WTC11 (cell line): Measurements from ENCODE around the gene SCAMP3. TPM values are rescaled to one million over a fixed set of nuclear protein-coding genes. Genes with fewer than 3 reads are reported as not detected.

ENCODE experiments used
- ATAC-seq: fragments of 200-7000 bp; cut with Tn5 transposase; 2 replicates; pipeline ENCODE4 v1.10.0; 2021; ENCODE audit warnings: mild to moderate bottlenecking, moderate library complexity
- CTCF ChIA-PET: fragments of 300-600 bp; sonication (Branson Sonifier 250); formaldehyde crosslinking; loops from one replicate; lab custom pipeline; 2021; ENCODE audit warnings: antibody characterized with exemption; lab: Charles Lee
- POLR2A ChIA-PET: fragments of 350-600 bp; sonication (Branson Sonifier 250); formaldehyde crosslinking; loops from one replicate; lab custom pipeline; 2021; ENCODE audit warnings: antibody characterized with exemption; lab: Charles Lee
- DNase-seq: peaks from one replicate; pipeline ENCODE4 v3.0.0; 2021; ENCODE audit warnings: low spot score
- H3K27ac Mint-ChIP-seq: 2 replicates; pipeline ENCODE4 v1.8.0; 2021; ENCODE audit warnings: mixed read lengths
- H3K27me3 Mint-ChIP-seq: 2 replicates; pipeline ENCODE4 v1.8.0; 2021; ENCODE audit warnings: low read depth, mild to moderate bottlenecking, moderate library complexity, mixed read lengths
- H3K36me3 Mint-ChIP-seq: 2 replicates; pipeline ENCODE4 v1.8.0; 2021; ENCODE audit warnings: mixed read lengths
- H3K4me1 Mint-ChIP-seq: 2 replicates; pipeline ENCODE4 v1.8.0; 2022; ENCODE audit warnings: mixed read lengths
- H3K4me3 Mint-ChIP-seq: 2 replicates; pipeline ENCODE4 v1.8.0; 2021; ENCODE audit warnings: mild to moderate bottlenecking, moderate library complexity, mixed read lengths
- H3K9me3 Mint-ChIP-seq: 2 replicates; pipeline ENCODE4 v1.8.0; 2021; ENCODE audit warnings: mixed read lengths
- ATF2 ChIP-seq: sonication (generic); formaldehyde crosslinking; IDR thresholded peaks from 2 replicates; pipeline ENCODE4 v1.8.1; 2022; ENCODE audit warnings: low read depth, missing genetic modification reagents, borderline replicate concordance
- CREB1 ChIP-seq: sonication (generic); formaldehyde crosslinking; IDR thresholded peaks from 2 replicates; pipeline ENCODE4 v1.8.0; 2023; ENCODE audit warnings: mild to moderate bottlenecking, missing genetic modification reagents
- CREM ChIP-seq: sonication (generic); formaldehyde crosslinking; IDR thresholded peaks from 2 replicates; pipeline ENCODE4 v1.8.1; 2022; ENCODE audit warnings: mild to moderate bottlenecking, missing genetic modification reagents, moderate library complexity
- CTCF ChIP-seq: fragments of 200-600 bp; IDR thresholded peaks from 2 replicates; pipeline ENCODE4 v1.8.0; 2022; ENCODE audit warnings: antibody characterized with exemption
- ERG ChIP-seq: fragments of 250-450 bp; sonication (Bioruptor Pico); IDR thresholded peaks from 2 replicates; pipeline ENCODE4 v1.8.0; 2021; ENCODE audit warnings: mild to moderate bottlenecking
- FOXJ3 ChIP-seq: sonication (generic); formaldehyde crosslinking; IDR thresholded peaks from 2 replicates; pipeline ENCODE4 v1.9.0; 2021; ENCODE audit warnings: missing genetic modification reagents, mild to moderate bottlenecking, borderline replicate concordance
- FOXP1 ChIP-seq: sonication (generic); formaldehyde crosslinking; IDR thresholded peaks from 2 replicates; pipeline ENCODE4 v1.8.0; 2022; ENCODE audit warnings: missing genetic modification reagents, mild to moderate bottlenecking, moderate library complexity, borderline replicate concordance
- KAT7 ChIP-seq: sonication (generic); formaldehyde crosslinking; IDR thresholded peaks from 2 replicates; pipeline ENCODE4 v1.8.1; 2023; ENCODE audit warnings: missing genetic modification reagents, mild to moderate bottlenecking, borderline replicate concordance
- MYBL2 ChIP-seq: sonication (generic); formaldehyde crosslinking; IDR thresholded peaks from 2 replicates; pipeline ENCODE4 v1.8.1; 2023; ENCODE audit warnings: mild to moderate bottlenecking, moderate library complexity, missing genetic modification reagents
- NFE2L1 ChIP-seq: sonication (generic); formaldehyde crosslinking; IDR thresholded peaks from 2 replicates; pipeline ENCODE4 v1.8.1; 2023; ENCODE audit warnings: missing genetic modification reagents
- NR1H2 ChIP-seq: sonication (generic); formaldehyde crosslinking; IDR thresholded peaks from 2 replicates; pipeline ENCODE4 v1.9.0; 2021; ENCODE audit warnings: mild to moderate bottlenecking, moderate library complexity, missing genetic modification reagents
- OVOL2 ChIP-seq: fragments of 250-450 bp; sonication (Bioruptor Pico); IDR thresholded peaks from 2 replicates; pipeline ENCODE4 v1.9.0; 2021; ENCODE audit warnings: mild to moderate bottlenecking, borderline replicate concordance
- PRDM15 ChIP-seq: sonication (generic); formaldehyde crosslinking; IDR thresholded peaks from 2 replicates; pipeline ENCODE4 v1.8.0; 2022; ENCODE audit warnings: missing genetic modification reagents
- SMAD3 ChIP-seq: sonication (generic); formaldehyde crosslinking; IDR thresholded peaks from 2 replicates; pipeline ENCODE4 v1.8.0; 2022; ENCODE audit warnings: missing genetic modification reagents, mild to moderate bottlenecking, borderline replicate concordance
- SMAD4 ChIP-seq: sonication (generic); formaldehyde crosslinking; IDR thresholded peaks from 2 replicates; pipeline ENCODE4 v1.8.0; 2022; ENCODE audit warnings: mild to moderate bottlenecking, missing genetic modification reagents
- STAT6 ChIP-seq: sonication (generic); formaldehyde crosslinking; conservative IDR thresholded peaks from 2 replicates; pipeline ENCODE4 v1.8.1; 2023; ENCODE audit warnings: mild to moderate bottlenecking, low read depth, missing genetic modification reagents, moderate library complexity
- TCF7 ChIP-seq: sonication (generic); formaldehyde crosslinking; IDR thresholded peaks from 2 replicates; pipeline ENCODE4 v1.8.0; 2022; ENCODE audit warnings: mild to moderate bottlenecking, low read depth, missing genetic modification reagents, moderate library complexity
- USF1 ChIP-seq: sonication (generic); formaldehyde crosslinking; IDR thresholded peaks from 2 replicates; pipeline ENCODE4 v1.8.0; 2022; ENCODE audit warnings: mild to moderate bottlenecking, missing genetic modification reagents
- USF2 ChIP-seq: sonication (generic); formaldehyde crosslinking; IDR thresholded peaks from 2 replicates; pipeline ENCODE4 v1.8.1; 2023; ENCODE audit warnings: mild to moderate bottlenecking, missing genetic modification reagents, moderate library complexity
- ZMAT4 ChIP-seq: fragments of 250-450 bp; sonication (Bioruptor Pico); IDR thresholded peaks from 2 replicates; pipeline ENCODE4 v1.9.0; 2021; ENCODE audit warnings: mild to moderate bottlenecking
- ZNF121 ChIP-seq: sonication (generic); formaldehyde crosslinking; IDR thresholded peaks from 2 replicates; pipeline ENCODE4 v1.8.0; 2023; ENCODE audit warnings: missing genetic modification reagents
- ZNF138 ChIP-seq: sonication (generic); formaldehyde crosslinking; conservative IDR thresholded peaks from 2 replicates; pipeline ENCODE4 v1.8.1; 2022; ENCODE audit warnings: mild to moderate bottlenecking, moderate library complexity, missing genetic modification reagents
- ZNF396 ChIP-seq: fragments of 250-450 bp; sonication (Bioruptor Pico); IDR thresholded peaks from 2 replicates; pipeline ENCODE4 v1.8.0; 2021; ENCODE audit warnings: mild to moderate bottlenecking, moderate library complexity, borderline replicate concordance
- total RNA-seq: library from RNA; stranded (reverse); gene quantifications from 3 replicates; pipeline ENCODE4 v1.2.3, GENCODE V29; 2021

SCAMP3 gene
- total RNA-seq, 1 experiment from 2014 or later: 58.8 TPM

- TF ChIP-seq ATF2 (CRISPR knock-in tag) (no peak), SMAD3 (CRISPR knock-in tag) (no peak), ZNF121 (CRISPR knock-in tag) (no peak), ZNF138 (CRISPR knock-in tag) (no peak)
Measured at GRCh38 chr1:155269381-155269780, 7.2 kb upstream of the SCAMP3 start (continued).

GRCh38 chr1:155268630-155269029, 6.5 kb upstream of the SCAMP3 start:
- Mint-ChIP-seq H3K36me3 (peaks cover 83% of the 10 kb centered on the region), H3K27ac (no peak overlapping the region), H3K9me3 (no peaks in the 10 kb centered on the region), H3K4me3 (no peak overlapping the region), H3K4me1 (peaks cover 15% of the 10 kb centered on the region), H3K27me3 (no peaks in the 10 kb centered on the region)
- CTCF ChIA-PET: no interaction called here
- DNase-seq (no peak), ATAC-seq (no peak)
- POLR2A ChIA-PET: no interaction called here
- TF ChIP-seq USF1 (CRISPR knock-in tag) (no peak), FOXJ3 (CRISPR knock-in tag) (no peak), CREM (CRISPR knock-in tag) (no peak), MYBL2 (CRISPR knock-in tag) (no peak), ZNF396 (CRISPR knock-in tag) (no peak), TCF7 (no peak), PRDM15 (CRISPR knock-in tag) (no peak), FOXP1 (CRISPR knock-in tag) (no peak), KAT7 (CRISPR knock-in tag) (no peak), CTCF (no peak), ZNF138 (CRISPR knock-in tag) (no peak), USF2 (no peak), SMAD4 (CRISPR knock-in tag) (no peak), NR1H2 (CRISPR knock-in tag) (no peak), CREB1 (no peak), OVOL2 (CRISPR knock-in tag) (no peak), STAT6 (CRISPR knock-in tag) (no peak), ERG (CRISPR knock-in tag) (no peak), NFE2L1 (CRISPR knock-in tag) (no peak), ZMAT4 (CRISPR knock-in tag) (no peak)
